HG03066 (cell line): ENCODE measurements around the gene UBASH3B.
"Not testable (repeated sequence)": the region's sequence is repeated elsewhere in the genome, so short reads cannot be mapped to it uniquely, and the experiment has no call there.

Source experiments
- ATAC-seq: cut with Tn5 transposase; IDR thresholded peaks from one replicate; pipeline ENCODE4 v1.9.1; 2021; ENCODE audit warnings: low read depth; ENCODE audit not compliant: unreplicated experiment

The UBASH3B gene

DNA sequence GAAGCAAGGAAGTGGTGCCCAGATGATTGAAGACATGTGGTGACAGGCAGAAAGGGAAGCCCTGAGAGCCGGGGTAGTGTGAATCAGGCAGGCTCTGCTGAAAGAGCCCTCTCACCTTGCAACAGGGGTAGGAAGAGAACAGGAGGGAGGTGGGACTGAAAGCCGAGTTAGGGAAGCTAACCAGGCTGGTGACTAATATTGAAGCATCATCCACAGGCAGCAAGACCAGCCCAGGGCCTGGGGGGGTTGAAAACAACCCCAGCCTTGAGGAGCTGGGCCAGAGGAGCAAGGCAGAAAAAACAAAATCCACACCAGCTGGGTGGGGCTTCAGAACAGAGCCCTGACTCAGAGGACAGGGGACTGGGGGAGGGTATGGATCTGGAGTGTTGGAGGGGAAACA is 147.8 kb downstream of the UBASH3B start:
- no peak for ATAC-seq

- no peak for ATAC-seq
These were observed 148.2 kb downstream of the UBASH3B start for GRCh38 chr11:122803716-122804115.

DNA sequence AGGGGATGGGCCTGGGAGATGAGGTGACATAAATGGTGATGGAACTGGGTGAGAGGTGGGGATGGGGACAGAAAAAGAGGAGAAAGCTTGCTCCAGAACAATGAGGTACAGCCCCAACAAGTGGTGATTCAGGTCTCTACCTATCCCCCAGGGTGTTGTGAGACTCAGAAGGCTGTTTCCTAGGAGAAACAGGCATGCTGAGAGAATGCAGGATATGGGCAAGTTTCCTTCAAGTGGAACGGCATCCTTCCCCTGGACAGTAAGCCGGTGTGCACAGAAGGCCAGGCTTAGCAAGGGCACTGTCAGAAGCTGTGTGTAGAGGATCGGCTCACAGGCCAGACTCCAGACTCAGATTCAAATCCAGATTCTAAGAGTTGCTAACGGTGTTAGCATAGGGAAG is 148.6 kb downstream of the UBASH3B start:
- ATAC-seq = no peak

DNA sequence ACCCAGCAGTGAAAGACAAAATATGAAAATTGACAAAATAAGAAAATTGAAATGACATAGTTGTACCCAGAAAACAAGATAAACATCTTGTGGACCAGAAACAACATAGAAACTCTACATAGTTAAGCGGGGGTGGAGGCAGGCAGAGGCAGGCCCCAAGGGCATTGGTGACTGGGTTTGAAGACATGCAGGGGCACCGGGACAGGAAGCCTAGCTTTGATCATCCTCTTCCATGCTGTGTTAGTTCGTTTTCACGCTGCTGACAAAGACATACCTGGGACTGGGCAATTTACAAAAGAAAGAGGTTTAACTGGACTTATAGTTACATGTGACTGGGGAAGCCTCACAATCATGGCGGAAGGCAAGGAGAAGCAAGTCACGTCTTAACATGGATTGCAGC is 149.3 kb downstream of the UBASH3B start:
- no peak for ATAC-seq

DNA sequence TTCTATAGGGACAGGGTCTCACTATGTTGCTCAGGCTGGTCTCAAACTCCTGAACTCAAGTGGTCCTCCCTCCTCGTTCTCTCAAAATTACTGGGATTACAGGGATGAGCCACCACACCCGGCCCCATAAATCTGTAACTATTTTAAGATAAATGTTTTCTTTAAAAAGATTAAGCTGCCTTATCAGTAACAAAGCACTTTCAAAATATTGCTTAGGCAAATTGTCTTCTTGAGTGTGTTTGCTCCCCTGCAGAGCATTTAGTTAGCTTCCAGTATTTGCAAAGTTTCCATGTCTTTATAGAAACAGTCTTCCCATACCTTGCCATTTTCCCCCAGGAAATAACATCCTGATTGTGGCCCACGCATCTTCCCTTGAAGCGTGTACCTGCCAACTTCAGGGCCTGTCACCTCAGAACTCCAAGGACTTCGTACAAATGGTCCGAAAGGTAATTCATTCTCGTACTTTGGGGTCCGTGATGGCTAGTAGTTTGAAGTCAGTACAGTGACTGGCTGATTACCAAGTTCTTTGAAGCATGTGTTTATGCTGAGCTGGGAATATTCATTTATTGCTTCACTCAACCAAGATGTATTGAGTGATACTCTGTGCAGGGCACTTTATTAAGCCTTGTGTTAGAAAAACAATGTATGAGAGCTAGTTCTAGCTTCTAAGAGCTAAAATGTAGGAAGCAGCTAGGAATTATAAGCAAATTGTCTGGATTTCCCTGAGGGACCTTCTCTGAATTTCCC is 152.4 kb downstream of the UBASH3B start:
- ATAC-seq = peak; percentile 3

DNA sequence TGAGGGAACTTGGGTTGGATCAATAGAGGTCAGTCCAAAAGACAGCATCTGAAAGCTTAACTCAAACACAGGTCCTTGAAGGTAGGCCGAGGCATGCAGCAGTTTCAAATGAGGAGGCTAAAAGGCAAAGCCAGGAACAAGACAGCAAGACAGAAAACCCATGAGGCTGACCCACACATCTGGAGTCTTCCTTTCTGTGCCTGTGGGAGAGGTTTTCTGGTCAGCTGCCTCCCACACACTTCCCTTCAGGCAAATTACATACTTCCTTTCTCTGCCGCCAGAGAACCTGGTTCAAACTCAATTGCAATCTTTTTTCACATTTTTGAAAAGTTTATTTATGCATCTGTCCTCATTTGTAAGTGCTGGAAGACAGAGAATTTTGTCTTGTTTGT is 153.0 kb downstream of the UBASH3B start:
- peak; percentile 95 for ATAC-seq

DNA sequence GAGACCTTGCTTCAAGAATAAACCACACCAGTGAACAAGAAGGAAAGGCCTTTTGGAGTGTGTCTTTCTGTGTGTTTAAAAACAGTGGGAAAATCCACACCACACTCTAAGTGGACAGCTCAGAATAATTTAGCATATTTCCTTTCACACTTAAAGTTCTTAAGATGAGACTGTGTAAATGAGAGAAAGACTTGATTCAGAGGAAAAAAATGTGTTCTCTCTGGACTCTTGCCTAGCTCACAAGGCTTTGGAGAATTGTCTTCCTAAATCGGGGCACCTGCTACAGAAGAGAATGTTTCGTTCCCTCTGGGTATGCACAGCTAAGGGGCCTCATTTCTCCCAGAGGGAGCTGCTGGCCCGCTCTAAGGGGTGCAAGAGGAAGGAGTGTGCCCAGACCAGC is 154.3 kb downstream of the UBASH3B start:
- ATAC-seq = no peak

- no peak for ATAC-seq
These were observed 156.2 kb downstream of the UBASH3B start for GRCh38 chr11:122811721-122812120.

- ATAC-seq = no peak
These were observed 157.1 kb downstream of the UBASH3B start for GRCh38 chr11:122812638-122813037.

- ATAC-seq = no peak
These were observed 157.8 kb downstream of the UBASH3B start for GRCh38 chr11:122813176-122813893.

DNA sequence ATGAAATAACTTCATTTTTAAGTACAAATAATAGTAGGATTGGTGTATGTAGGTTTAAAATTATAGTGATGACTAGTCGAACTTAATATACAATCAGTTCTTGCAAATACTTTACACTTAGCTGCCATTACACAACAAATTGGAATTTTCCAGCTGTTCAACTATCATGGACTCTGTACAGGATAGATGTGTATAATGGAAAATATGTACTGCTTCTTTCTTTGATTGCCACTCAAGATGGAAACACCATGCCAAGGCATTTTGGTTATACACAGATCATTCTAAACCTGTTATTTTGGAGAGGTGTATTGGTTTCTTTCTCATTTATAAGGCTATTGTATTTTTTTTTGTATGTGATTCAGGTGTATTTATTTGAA is 158.4 kb downstream of the UBASH3B start:
- no peak for ATAC-seq

DNA sequence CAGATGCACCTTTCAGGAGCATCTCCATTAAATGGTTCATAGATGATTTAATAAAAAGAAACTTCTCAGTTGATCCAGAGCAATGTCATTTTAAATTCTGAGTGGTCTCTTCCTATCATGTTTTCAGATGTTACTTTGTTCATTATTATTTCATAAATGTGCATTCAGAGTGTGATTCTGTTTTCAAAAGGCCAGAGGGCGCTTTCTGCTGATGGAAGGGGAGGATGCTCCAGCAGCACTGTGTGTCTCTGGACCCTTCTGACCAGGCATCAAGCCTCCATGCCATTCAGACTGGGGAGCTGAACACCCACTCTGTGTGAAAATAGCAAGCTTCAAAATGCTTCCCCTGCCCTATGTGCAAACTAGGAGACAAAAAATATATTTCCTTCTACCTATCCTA is 158.9 kb downstream of the UBASH3B start:
- ATAC-seq = no peak

DNA sequence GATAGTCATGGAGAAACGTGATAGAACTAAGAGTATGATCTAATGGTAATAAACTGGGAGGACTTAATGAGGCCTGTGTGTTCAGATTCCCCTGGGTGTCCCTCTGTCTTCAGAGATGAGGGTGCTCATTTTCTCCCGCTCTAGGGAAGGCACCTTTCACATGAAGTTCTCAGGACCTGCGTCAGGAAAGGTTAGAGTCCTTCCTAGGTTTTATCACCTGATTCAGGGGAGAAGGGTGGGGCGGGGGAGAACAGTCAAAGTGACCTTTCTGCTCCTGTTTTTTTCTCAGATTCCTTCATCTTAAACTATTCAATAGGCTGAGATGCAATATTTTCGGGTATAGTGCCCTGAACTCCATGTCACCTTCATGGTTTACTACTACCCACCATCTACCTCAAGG is 160.4 kb downstream of the UBASH3B start:
- no peak for ATAC-seq

- no peak for ATAC-seq
These were observed 161.4 kb downstream of the UBASH3B start for GRCh38 chr11:122816761-122817520.

GRCh38 chr11:122820158-122820557 is 164.6 kb downstream of the UBASH3B start:
- no peak for ATAC-seq

DNA sequence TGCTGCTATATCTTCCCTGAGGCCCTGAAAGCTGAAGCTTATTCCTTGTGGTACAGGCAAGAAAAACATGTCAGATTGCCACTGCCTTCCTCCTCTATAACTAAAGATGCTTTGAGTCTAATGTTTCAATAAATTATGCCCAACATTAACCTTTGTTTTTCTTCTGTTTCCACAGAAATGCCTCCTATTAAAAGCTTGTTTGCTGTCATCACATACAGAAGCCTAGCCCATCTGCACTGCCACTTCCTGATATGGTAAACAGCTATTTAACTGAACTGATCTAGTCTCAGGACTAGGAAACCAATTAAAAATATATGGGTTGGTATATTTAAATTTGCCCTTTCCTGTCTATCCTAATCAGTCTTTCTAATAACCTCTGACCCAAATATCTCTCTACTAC is 165.6 kb downstream of the UBASH3B start:
- no peak for ATAC-seq

- ATAC-seq = no peak
These were observed 166.7 kb downstream of the UBASH3B start for GRCh38 chr11:122822241-122822640.

DNA sequence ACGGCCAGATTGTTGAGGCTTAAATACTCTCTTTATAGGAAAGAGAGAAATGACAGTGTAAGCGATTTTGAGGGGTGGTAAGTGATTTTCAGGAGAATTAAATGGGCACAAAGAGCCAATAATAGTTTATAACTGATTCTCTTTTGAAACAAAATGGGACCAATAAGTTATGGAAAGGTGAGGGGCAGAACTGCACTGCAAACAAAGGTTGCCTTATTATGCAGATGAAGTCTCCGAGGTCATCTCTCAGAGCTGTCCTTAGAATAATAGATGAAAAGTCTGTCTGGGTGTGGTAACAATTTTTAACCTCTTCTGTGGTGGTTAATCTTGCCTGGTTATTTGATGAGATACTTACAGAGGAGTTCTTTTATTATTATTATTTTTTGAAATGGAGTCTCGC is 168.0 kb downstream of the UBASH3B start:
- no peak for ATAC-seq

DNA sequence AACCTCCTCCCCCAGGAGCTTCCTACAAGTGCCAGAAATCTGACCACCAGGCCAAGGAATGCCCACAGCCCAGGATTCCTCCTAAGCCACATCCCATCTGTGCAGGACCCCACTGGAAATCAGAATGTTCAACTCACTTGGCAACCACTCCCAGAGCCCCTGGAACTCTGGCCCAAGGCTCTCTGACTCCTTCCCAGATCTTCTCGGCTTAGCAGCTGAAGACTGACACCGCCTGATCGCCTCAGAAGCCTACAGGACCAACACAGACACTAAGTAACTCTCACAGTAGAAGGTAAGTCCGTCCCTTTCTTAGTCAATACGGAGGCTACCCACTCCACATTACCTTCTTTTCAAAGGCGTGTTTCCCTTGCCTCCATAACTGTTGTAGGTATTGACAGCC is 173.8 kb downstream of the UBASH3B start:
- not testable (repeated sequence) for ATAC-seq

- ATAC-seq = not testable (repeated sequence)
These were observed 176.8 kb downstream of the UBASH3B start for GRCh38 chr11:122832297-122832696.

DNA sequence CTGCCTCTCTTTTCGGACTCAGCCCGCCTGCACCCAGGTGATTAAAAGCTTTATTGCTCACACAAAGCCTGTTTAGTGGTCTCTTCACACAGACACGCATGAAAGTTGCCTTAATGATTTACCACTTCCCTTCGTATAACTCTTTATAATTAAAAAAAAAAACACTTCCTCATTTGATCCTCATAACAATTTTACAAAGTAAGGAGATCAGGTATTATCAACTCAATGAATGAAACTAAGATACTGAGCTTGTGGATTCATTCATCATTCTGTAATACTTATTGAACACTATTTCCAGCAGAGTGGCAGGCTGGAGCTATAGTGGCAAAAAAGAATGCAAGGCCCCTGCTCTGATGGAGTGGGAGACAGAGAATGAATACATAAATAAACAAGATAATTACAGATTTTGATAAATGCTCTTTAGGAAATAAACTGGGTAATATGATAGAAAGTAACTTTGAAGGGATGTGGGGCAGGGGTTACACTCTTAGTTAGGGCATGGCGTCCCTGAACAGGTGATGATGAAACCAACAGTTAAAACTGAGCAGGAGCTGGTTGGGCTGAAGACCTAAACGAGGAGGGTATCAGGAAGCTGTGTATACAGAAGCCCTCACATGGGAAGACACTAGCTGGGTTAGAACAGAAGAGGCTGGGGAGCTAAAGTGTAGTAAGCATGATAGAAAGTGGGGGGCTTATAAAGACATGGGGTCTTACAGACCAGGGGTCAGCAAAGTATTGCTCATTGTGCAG is 177.4 kb downstream of the UBASH3B start:
- ATAC-seq = no peak
